Measurements from ENCODE around the gene ROMO1. TPM values are rescaled to one million over a fixed set of nuclear protein-coding genes. Genes with fewer than 3 reads are reported as not detected.
A peak's percentile ranks its signal among the peaks of the same experiment; 100 is the strongest.

ROMO1 gene
- total and polyA plus RNA-seq, 7 donors, result 133 to 379 (median 172) TPM

- 37 to 63% (median 44%) methylated on average over 4 of the region's 4 CpGs for WGBS, 3 donors
- no peak for TF ChIP-seq CTCF (IDR thresholded peaks at IDR 0.05)
- H3K4me1 ChIP-seq, result peaks cover 69% of the 10 kb centered on the region
- H3K9me3 ChIP-seq, result no peaks in the 10 kb centered on the region
- DNase-seq (no peak), ATAC-seq (no peak)
- H3K27me3 ChIP-seq (ENCODE audit: insufficient read depth in 3 of 3, low read length in 2 of 3), result no peaks in the 10 kb centered on the region
- H3K4me3 ChIP-seq, result peak overlapping the region; percentile 94
- intact Hi-C loops (cut with DNase I), result loop anchor here in 1 of 2 donors (5.0 kb wide), 1 partner anchor 36 kb away; no protein-coding TSS in a partner anchor
- H3K27ac ChIP-seq, result peak overlapping the region; percentile 95
- H3K36me3 ChIP-seq (ENCODE audit: insufficient read depth in 1 of 2, low read depth in 1 of 2), result peaks cover 11 to 73% of the 10 kb centered on the region in 2 donors
Measured at GRCh38 chr20:35738410-35739179, 39.4 kb downstream of the ROMO1 start.

GRCh38 chr20:35739294-35740163 lies 40.3 kb downstream of the ROMO1 start:
- Histone ChIP-seq H3K27me3 (ENCODE audit: insufficient read depth in 3 of 3, low read length in 2 of 3) (no peaks in the 10 kb centered on the region), H3K36me3 (ENCODE audit: insufficient read depth in 1 of 2, low read depth in 1 of 2) (peaks cover 8 to 64% of the 10 kb centered on the region in 2 donors), H3K27ac (peak overlapping the region; percentile 95), H3K4me1 (peaks cover 62% of the 10 kb centered on the region), H3K4me3 (peak overlapping the region; percentile 94), H3K9me3 (no peaks in the 10 kb centered on the region)
- intact Hi-C loops (cut with DNase I), result loop anchor here (5.0 kb wide), 2 partner anchors 37 to 143 kb away; no protein-coding TSS in a partner anchor
- peak; percentile 17 for TF ChIP-seq CTCF (IDR thresholded peaks at IDR 0.05)
- 15 to 40% (median 17%) methylated on average over 7 of the region's 7 CpGs for WGBS, 3 donors
- no peak for DNase-seq
- ATAC-seq, result no peak

- 0 to 1% (median 0%) methylated on average over 66 of the region's 66 CpGs for WGBS, 3 donors
- H3K4me1 ChIP-seq, result peaks cover 36% of the 10 kb centered on the region
- ATAC-seq, result peak; percentile 92 to 94 (median 94)
Measured at GRCh38 chr20:35741892-35742740, 42.9 kb downstream of the ROMO1 start, which contains the start of gene RBM39. Gene RBM39 (minus strand): TSS chr20:35742260. CDS start chr20:35740874, 1,386 bp downstream.

More at GRCh38 chr20:35741892-35742740, 42.9 kb downstream of the ROMO1 start, which contains the start of gene RBM39:
- intact Hi-C loops (cut with DNase I), result loop anchor here (1.0 to 5.0 kb wide), 2 partner anchors 26 to 140 kb away; no protein-coding TSS in a partner anchor
- Histone ChIP-seq H3K27ac (peak within 1 kb of the TSS; percentile 95), H3K9me3 (no peaks in the 10 kb centered on the region), H3K27me3 (ENCODE audit: insufficient read depth in 3 of 3, low read length in 2 of 3) (no peaks in the 10 kb centered on the region), H3K36me3 (ENCODE audit: insufficient read depth in 1 of 2, low read depth in 1 of 2) (peaks cover 7 to 38% of the 10 kb centered on the region in 2 donors), H3K4me3 (peak within 1 kb of the TSS; percentile 94)
- TF ChIP-seq CTCF (IDR thresholded peaks at IDR 0.05), result peak; percentile 41
- peak; percentile 99 to 100 for DNase-seq
